SK-N-SH treated with all-trans-retinoic acid at 6 μM for 48 hours (cell line): ENCODE data around the gene RAB4B.

Source experiments
- ATAC-seq: fragments of 200-7000 bp; cut with Tn5 transposase; 3 replicates; pipeline ENCODE4 v1.9.1; 2020; ENCODE audit warnings: mild to moderate bottlenecking, moderate library complexity
- ARNTL ChIP-seq: fragments of 450-650 bp; formaldehyde crosslinking; IDR thresholded peaks from 2 replicates; pipeline ENCODE4 v1.5.0; 2020; ENCODE audit warnings: low read depth, mild to moderate bottlenecking, moderate library complexity, borderline replicate concordance
- BACH2 ChIP-seq: fragments of 250-450 bp; sonication (Bioruptor Pico); IDR thresholded peaks from 2 replicates; pipeline ENCODE4 v1.9.0; 2021; ENCODE audit warnings: mild to moderate bottlenecking, borderline replicate concordance
- CSDC2 ChIP-seq: fragments of 250-450 bp; sonication (Bioruptor Pico); IDR thresholded peaks from 2 replicates; pipeline ENCODE4 v1.5.0; 2020; ENCODE audit warnings: mild to moderate bottlenecking, moderate library complexity
- CSRNP3 ChIP-seq: fragments of 250-450 bp; sonication (Bioruptor Pico); IDR thresholded peaks from 2 replicates; pipeline ENCODE4 v1.5.1; 2021; ENCODE audit warnings: mild to moderate bottlenecking, moderate library complexity
- ESRRG ChIP-seq: fragments of 250-450 bp; sonication (Bioruptor Pico); IDR thresholded peaks from 2 replicates; pipeline ENCODE4 v1.6.1; 2021; ENCODE audit warnings: mild to moderate bottlenecking
- GLIS3 ChIP-seq: fragments of 250-450 bp; sonication (Bioruptor Pico); IDR thresholded peaks from 2 replicates; pipeline ENCODE4 v1.5.0; 2020; ENCODE audit warnings: mild to moderate bottlenecking, moderate library complexity
- ISL1 ChIP-seq: fragments of 250-450 bp; sonication (Bioruptor Pico); IDR thresholded peaks from 2 replicates; pipeline ENCODE4 v2.1.2; 2022; ENCODE audit warnings: mild to moderate bottlenecking, moderate library complexity
- OSR1 ChIP-seq: fragments of 250-450 bp; sonication (Bioruptor Pico); IDR thresholded peaks from 2 replicates; pipeline ENCODE4 v1.8.0; 2022; ENCODE audit warnings: moderate library complexity, mild to moderate bottlenecking, inconsistent platforms
- PPARA ChIP-seq: fragments of 250-450 bp; sonication (Bioruptor Pico); IDR thresholded peaks from 2 replicates; pipeline ENCODE4 v1.5.0; 2020; ENCODE audit warnings: mild to moderate bottlenecking, borderline replicate concordance
- RARB ChIP-seq: fragments of 250-450 bp; sonication (Bioruptor Pico); IDR thresholded peaks from 2 replicates; pipeline ENCODE4 v1.8.0; 2021; ENCODE audit warnings: mild to moderate bottlenecking, moderate library complexity
- SNAI2 ChIP-seq: fragments of 250-450 bp; sonication (Bioruptor Pico); IDR thresholded peaks from 2 replicates; pipeline ENCODE4 v1.5.0; 2020; ENCODE audit warnings: mild to moderate bottlenecking, moderate library complexity
- TCF4 ChIP-seq: fragments of 250-450 bp; sonication (Bioruptor Pico); IDR thresholded peaks from 2 replicates; pipeline ENCODE4 v1.8.0; 2021; ENCODE audit warnings: mild to moderate bottlenecking, moderate library complexity, borderline replicate concordance
- ZC3H10 ChIP-seq: fragments of 250-450 bp; sonication (Bioruptor Pico); IDR thresholded peaks from 2 replicates; pipeline ENCODE4 v1.5.1; 2021; ENCODE audit warnings: mild to moderate bottlenecking, moderate library complexity
- ZFP3 ChIP-seq: fragments of 250-450 bp; sonication (Bioruptor Pico); IDR thresholded peaks from 2 replicates; pipeline ENCODE4 v1.5.0; 2020; ENCODE audit warnings: mild to moderate bottlenecking, moderate library complexity
- ZFP30 ChIP-seq: fragments of 450-650 bp; formaldehyde crosslinking; IDR thresholded peaks from 2 replicates; pipeline ENCODE4 v1.5.0; 2022; ENCODE audit warnings: mild to moderate bottlenecking, moderate library complexity
- ZNF565 ChIP-seq: fragments of 450-650 bp; formaldehyde crosslinking; conservative IDR thresholded peaks from 2 replicates; pipeline ENCODE4 v1.5.0; 2020; ENCODE audit warnings: low read depth, mild to moderate bottlenecking, moderate library complexity
- ZNF70 ChIP-seq: fragments of 450-650 bp; formaldehyde crosslinking; IDR thresholded peaks from 2 replicates; pipeline ENCODE4 v1.5.0; 2020; ENCODE audit warnings: mild to moderate bottlenecking, moderate library complexity
- ZNF8 ChIP-seq: fragments of 450-650 bp; formaldehyde crosslinking; IDR thresholded peaks from 2 replicates; pipeline ENCODE4 v1.5.0; 2020; ENCODE audit warnings: mild to moderate bottlenecking, moderate library complexity
- TF ChIP-seq, protein P1 (sequence below): fragments of 250-450 bp; sonication (Bioruptor Pico); IDR thresholded peaks from 2 replicates; pipeline ENCODE4 v1.8.0; 2021; ENCODE audit warnings: low read depth, mild to moderate bottlenecking, moderate library complexity, borderline replicate concordance
- TF ChIP-seq, protein P2 (sequence below): fragments of 250-450 bp; sonication (Bioruptor Pico); IDR thresholded peaks from 2 replicates; pipeline ENCODE4 v1.5.1; 2020; ENCODE audit warnings: low read depth, mild to moderate bottlenecking, moderate library complexity
- TF ChIP-seq, protein P3 (sequence below): fragments of 250-450 bp; sonication (Bioruptor Pico); IDR thresholded peaks from 2 replicates; pipeline ENCODE4 v1.5.0; 2020; ENCODE audit warnings: mild to moderate bottlenecking, moderate library complexity

The RAB4B gene

DNA sequence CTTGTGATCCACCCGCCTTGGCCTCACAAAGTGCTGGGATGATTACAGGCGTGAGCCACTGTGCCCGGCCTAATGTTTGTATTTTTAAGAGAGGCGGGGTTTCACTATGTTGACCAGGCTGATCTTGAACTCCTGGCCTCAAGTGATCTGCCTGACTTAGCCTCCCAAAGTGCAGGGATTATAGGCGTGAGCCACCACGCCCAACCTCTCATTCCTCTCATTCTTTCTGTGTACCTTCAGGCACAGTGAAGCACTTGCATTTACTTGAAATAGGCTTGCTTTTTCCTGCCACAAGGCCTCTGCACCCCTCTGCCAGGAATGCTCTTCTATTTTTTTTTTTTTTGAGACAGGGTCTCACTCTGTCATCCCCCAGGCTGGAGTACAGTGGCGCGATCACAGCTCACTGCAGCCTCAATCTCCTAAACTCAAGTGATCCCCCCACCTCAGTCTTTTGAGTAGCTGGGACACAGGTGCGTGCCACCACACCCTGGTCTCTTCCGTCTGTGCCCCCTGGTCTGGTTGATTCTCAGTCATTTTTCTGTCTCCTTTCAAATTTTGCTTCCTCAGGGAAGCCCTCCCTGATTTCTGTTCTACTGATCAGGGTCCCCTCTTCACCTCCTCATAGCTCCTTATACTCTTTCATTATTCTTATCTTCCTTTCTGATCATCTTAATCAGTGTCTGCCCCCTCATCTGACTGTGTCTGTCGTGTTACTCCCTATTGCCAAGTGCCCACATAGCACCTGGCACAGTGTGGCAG, 42.9 kb upstream of the RAB4B start:
- TF ChIP-seq GLIS3 (no peak), CSDC2 (CRISPR knock-in tag) (no peak), SNAI2 (CRISPR knock-in tag) (no peak), ZFP30 (no peak), RARB (CRISPR knock-in tag) (no peak), TCF4 (CRISPR knock-in tag) (no peak), ESRRG (CRISPR knock-in tag) (no peak), ZNF565 (CRISPR knock-in tag) (no peak), PPARA (CRISPR knock-in tag) (no peak), BACH2 (CRISPR knock-in tag) (no peak), ISL1 (CRISPR knock-in tag) (no peak), ZFP3 (CRISPR knock-in tag) (no peak), ZNF70 (no peak), OSR1 (no peak)
- ATAC-seq = no peak

GRCh38 chr19:40736661-40737060, 41.4 kb upstream of the RAB4B start:
- no peak for ATAC-seq
- TF ChIP-seq BACH2 (CRISPR knock-in tag) = no peak
- no peak for TF ChIP-seq ZNF70

GRCh38 chr19:40737102-40737644, 40.9 kb upstream of the RAB4B start:
- TF ChIP-seq CSRNP3 (CRISPR knock-in tag) = no peak
- no peak for TF ChIP-seq SNAI2 (CRISPR knock-in tag)
- no peak for TF ChIP-seq ZNF565 (CRISPR knock-in tag)
- no peak for TF ChIP-seq ZFP3 (CRISPR knock-in tag)
- TF ChIP-seq ZC3H10 (CRISPR knock-in tag) = no peak
- TF ChIP-seq ARNTL (CRISPR knock-in tag) = no peak
- no peak for TF ChIP-seq GLIS3
- no peak for ATAC-seq

DNA sequence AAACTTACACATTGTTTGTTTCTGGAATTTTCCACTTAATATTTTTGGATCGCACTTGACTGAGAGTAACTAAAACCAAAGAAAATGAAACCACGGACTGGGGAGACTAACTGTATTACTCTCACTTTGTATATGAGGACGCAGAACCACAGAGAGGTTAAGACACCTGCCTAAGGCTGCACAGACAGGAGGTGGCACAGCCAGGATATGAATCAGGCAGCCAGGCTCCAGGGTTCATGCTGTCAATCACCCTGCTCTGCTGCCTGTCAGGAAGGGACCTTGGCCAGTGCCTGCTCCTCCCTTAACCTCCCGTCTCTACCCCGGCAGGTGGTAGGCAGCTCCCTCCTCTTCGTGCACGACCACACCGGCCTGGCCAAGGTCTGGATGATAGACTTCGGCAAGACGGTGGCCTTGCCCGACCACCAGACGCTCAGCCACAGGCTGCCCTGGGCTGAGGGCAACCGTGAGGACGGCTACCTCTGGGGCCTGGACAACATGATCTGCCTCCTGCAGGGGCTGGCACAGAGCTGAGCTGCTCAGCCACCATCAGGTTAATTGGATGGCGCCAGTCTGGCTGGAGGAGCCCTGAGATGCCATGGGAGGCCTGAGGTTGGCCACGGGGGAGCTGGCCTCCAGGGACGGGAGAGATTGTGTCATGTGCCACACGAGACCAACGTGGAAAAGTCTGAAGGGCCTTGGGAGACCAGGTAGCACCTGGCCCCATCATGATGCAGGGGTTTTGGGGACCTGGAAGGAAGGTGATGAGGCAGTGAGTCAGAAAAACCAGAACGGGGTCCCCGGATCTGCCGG, 38.8 kb upstream of the RAB4B start:
- no peak; the same call in 2 of the 3 replicates for ATAC-seq
- no peak for TF ChIP-seq ARNTL (CRISPR knock-in tag)
- TF ChIP-seq OSR1 = no peak
- no peak for TF ChIP-seq ZNF8
- TF ChIP-seq SNAI2 (CRISPR knock-in tag) = no peak
- TF ChIP-seq, protein P1, sequence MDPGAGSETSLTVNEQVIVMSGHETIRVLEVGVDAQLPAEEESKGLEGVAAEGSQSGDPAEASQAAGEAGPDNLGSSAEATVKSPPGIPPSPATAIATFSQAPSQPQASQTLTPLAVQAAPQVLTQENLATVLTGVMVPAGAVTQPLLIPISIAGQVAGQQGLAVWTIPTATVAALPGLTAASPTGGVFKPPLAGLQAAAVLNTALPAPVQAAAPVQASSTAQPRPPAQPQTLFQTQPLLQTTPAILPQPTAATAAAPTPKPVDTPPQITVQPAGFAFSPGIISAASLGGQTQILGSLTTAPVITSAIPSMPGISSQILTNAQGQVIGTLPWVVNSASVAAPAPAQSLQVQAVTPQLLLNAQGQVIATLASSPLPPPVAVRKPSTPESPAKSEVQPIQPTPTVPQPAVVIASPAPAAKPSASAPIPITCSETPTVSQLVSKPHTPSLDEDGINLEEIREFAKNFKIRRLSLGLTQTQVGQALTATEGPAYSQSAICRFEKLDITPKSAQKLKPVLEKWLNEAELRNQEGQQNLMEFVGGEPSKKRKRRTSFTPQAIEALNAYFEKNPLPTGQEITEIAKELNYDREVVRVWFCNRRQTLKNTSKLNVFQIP (CRISPR knock-in tag) = no peak
- TF ChIP-seq, protein P2, sequence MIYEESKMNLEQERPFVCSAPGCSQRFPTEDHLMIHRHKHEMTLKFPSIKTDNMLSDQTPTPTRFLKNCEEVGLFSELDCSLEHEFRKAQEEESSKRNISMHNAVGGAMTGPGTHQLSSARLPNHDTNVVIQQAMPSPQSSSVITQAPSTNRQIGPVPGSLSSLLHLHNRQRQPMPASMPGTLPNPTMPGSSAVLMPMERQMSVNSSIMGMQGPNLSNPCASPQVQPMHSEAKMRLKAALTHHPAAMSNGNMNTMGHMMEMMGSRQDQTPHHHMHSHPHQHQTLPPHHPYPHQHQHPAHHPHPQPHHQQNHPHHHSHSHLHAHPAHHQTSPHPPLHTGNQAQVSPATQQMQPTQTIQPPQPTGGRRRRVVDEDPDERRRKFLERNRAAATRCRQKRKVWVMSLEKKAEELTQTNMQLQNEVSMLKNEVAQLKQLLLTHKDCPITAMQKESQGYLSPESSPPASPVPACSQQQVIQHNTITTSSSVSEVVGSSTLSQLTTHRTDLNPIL (CRISPR knock-in tag) = no peak
- no peak for TF ChIP-seq ZNF70
- no peak for TF ChIP-seq ZFP3 (CRISPR knock-in tag)
- TF ChIP-seq CSDC2 (CRISPR knock-in tag) = no peak
- TF ChIP-seq CSRNP3 (CRISPR knock-in tag) = no peak
- no peak for TF ChIP-seq PPARA (CRISPR knock-in tag)
- TF ChIP-seq, protein P3, sequence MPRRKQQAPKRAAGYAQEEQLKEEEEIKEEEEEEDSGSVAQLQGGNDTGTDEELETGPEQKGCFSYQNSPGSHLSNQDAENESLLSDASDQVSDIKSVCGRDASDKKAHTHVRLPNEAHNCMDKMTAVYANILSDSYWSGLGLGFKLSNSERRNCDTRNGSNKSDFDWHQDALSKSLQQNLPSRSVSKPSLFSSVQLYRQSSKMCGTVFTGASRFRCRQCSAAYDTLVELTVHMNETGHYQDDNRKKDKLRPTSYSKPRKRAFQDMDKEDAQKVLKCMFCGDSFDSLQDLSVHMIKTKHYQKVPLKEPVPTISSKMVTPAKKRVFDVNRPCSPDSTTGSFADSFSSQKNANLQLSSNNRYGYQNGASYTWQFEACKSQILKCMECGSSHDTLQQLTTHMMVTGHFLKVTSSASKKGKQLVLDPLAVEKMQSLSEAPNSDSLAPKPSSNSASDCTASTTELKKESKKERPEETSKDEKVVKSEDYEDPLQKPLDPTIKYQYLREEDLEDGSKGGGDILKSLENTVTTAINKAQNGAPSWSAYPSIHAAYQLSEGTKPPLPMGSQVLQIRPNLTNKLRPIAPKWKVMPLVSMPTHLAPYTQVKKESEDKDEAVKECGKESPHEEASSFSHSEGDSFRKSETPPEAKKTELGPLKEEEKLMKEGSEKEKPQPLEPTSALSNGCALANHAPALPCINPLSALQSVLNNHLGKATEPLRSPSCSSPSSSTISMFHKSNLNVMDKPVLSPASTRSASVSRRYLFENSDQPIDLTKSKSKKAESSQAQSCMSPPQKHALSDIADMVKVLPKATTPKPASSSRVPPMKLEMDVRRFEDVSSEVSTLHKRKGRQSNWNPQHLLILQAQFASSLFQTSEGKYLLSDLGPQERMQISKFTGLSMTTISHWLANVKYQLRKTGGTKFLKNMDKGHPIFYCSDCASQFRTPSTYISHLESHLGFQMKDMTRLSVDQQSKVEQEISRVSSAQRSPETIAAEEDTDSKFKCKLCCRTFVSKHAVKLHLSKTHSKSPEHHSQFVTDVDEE (CRISPR knock-in tag) = no peak
